Aorta (tissue), 5 donors: ENCODE data around the gene IL1B. TPM values are rescaled to one million over a fixed set of nuclear protein-coding genes. Genes with fewer than 3 reads are reported as not detected.

ENCODE experiments used
- ATAC-seq: fragments of 200-7000 bp; cut with Tn5 transposase; one replicate; pipeline ENCODE4 v1.9.1; 2022; ENCODE audit warnings: moderate library complexity; ENCODE audit not compliant: low FRiP score
- DNase-seq, 2 donors: peaks; one replicate each; pipeline ENCODE4 v3.0.0-alpha.2; 2020
- H3K27ac ChIP-seq, 2 donors: one replicate each; pipeline ENCODE4 v1.5.1; 2013; ENCODE audit warnings: low read length in 2 of 2, mild to moderate bottlenecking in 2 of 2, moderate library complexity in 2 of 2, control low read depth in 1 of 2, inconsistent platforms in 1 of 2, low read depth in 1 of 2
- H3K27me3 ChIP-seq, 2 donors: one replicate each; pipeline ENCODE4 v1.6.1; 2013; ENCODE audit warnings: control low read depth in 1 of 2, low read length in 1 of 2, mild to moderate bottlenecking in 1 of 2, moderate library complexity in 1 of 2; ENCODE audit not compliant: insufficient read depth in 2 of 2, control insufficient read depth in 1 of 2
- H3K36me3 ChIP-seq, 2 donors: one replicate each; pipeline ENCODE4 v1.6.1; 2013; ENCODE audit warnings: control low read depth in 1 of 2, low read length in 1 of 2, mild to moderate bottlenecking in 1 of 2; ENCODE audit not compliant: insufficient read depth in 2 of 2, control insufficient read depth in 1 of 2
- H3K4me1 ChIP-seq, 2 donors: one replicate each; pipeline ENCODE4 v1.6.1; 2013; ENCODE audit warnings: low read length in 2 of 2, control low read depth in 1 of 2, mild to moderate bottlenecking in 1 of 2, moderate library complexity in 1 of 2; ENCODE audit not compliant: insufficient read depth in 2 of 2, control insufficient read depth in 1 of 2
- H3K4me3 ChIP-seq, 2 donors: one replicate each; pipeline ENCODE4 v1.5.1; 2013; ENCODE audit warnings: low read length in 2 of 2, control low read depth in 1 of 2, mild to moderate bottlenecking in 1 of 2
- H3K9me3 ChIP-seq: one replicate; pipeline ENCODE4 v1.6.1; 2013; ENCODE audit warnings: mild to moderate bottlenecking, low read length; ENCODE audit not compliant: control insufficient read depth
- WGBS, 2 donors: extraction: QIAGEN DNeasy Blood & Tissue Kit; methylation state at CpG; one replicate each; pipeline ENCODE4 v1.1.7; 2013; 5-methylcytosine and 5-hydroxymethylcytosine counted together
- intact Hi-C, 2 donors: fragments of 100-400 bp; cut with DNase I; formaldehyde crosslinking; loops; one replicate each; pipeline versions ENCODE4 v1.14.2 to v1.15.0; 2022
- polyA plus RNA-seq, 2 donors: library from polyadenylated mRNA; stranded (reverse); fragments of 200-250 nt; gene quantifications; one replicate each; pipeline ENCODE4 v1.2.3, GENCODE V29; 2013
- total RNA-seq, 2 donors: library from RNA; stranded (reverse); fragmentation: NEBNext Ultra II Directional; extraction: Animal tissue kit (Norgen Biotek cat#: 25700); gene quantifications; one replicate each; pipeline ENCODE4 v1.2.1, GENCODE V29; 2021
- donor health status: healthy with polysubstance abuse.
- donor health status: Bipolar disorder and iron deficiency.
- donor health status: DM: no; HTN: no; CAD: no.
- donor health status: DM: no; HTN: no; CAD: no.
- donor health status: DM: yes; HTN: yes; CAD: no.

IL1B gene
- total and polyA plus RNA-seq, 4 donors: 1.2 to 9.3 (median 2.3) TPM

DNA sequence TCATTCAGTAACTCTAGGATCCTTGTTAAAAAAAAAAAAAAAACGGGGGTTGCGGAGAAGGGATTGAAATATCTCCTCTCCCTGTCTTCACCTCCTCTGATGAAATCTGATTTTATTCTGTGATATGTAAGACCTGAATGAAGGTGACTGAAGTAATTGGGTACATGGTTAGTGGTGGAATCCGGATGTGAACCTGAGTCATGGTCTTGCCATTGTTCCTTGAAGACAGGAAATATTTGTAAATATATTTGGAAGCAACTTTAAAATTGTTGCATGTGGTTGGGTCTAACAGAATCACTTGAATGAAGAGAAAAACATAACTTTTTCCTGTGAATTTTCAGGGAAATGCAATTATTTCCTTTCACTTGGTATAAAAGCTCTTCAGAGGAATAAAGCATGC is 49.3 kb downstream of the IL1B start:
- Histone ChIP-seq H3K36me3 (no peaks in the 10 kb centered on the region), H3K4me1 (no peaks in the 10 kb centered on the region), H3K4me3 (no peak overlapping the region), H3K27ac (no peak overlapping the region), H3K27me3 (no peaks in the 10 kb centered on the region), H3K9me3 (no peaks in the 10 kb centered on the region)
- intact Hi-C loops: no loop called here
- DNase-seq: no peak
- no peak for ATAC-seq
- 93% methylated on average over 3 of the region's 3 CpGs for WGBS, 2 donors

DNA sequence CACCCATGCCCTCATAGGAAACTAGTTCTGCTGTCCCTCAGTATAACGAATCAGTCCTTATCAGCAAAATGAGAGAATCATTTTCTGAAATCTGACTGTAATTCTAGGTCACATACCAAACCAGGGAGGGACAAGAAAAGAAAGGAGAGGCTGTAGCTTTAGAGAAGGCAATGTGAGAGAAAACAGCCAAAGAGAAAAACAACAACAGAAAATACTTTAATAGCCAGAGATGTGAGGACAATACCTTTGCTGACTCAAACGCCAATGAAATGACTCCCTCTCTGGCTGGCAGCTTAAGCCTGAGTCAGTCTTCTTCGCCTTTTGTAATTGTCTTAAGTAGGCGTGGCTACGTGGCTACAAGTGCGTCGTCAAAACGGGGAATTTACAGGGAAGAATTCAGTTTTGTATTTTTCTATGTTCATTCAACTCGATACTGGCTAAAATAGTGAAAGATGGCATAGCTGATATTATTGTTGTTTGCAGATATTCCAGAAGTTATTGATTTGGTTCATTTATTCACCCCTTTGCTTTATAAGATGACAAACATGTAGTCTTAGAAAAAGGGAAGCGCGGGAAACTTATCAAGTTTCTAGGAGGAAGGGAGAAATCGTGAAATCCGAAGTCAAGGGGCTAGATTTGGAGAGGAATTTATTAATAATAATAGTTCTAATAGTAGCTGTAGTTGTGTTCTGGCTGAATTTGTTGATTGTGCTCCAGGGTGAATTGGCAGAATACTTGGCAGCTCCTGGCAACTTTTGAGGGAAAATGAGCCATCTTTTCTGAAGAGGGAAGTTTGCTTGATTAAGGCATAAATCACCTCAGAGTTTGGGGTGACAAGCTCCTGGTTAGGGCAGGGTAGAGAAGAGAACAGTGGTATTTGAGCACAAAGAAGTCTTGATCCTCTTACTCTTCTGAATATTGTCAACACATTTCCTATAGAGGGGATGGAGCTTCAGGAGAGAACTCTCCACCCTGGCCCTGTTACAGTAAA is 52.1 kb downstream of the IL1B start, which contains the start of gene IL1A:
IL1A (minus strand) TSS at position 295 of the 991 bp plus-strand sequence. CDS start 723 bp downstream, outside the sequence.
- no peaks in the 10 kb centered on the region for H3K9me3 ChIP-seq
- H3K27me3 ChIP-seq: no peaks in the 10 kb centered on the region
- DNase-seq (no peak), ATAC-seq (no peak)
- intact Hi-C loops: no loop called here
- H3K4me1 ChIP-seq: no peaks in the 10 kb centered on the region
- H3K4me3 ChIP-seq: no peak within 1 kb of the TSS
- WGBS, 2 donors: 31 to 34% methylated on average over 13 of the region's 13 CpGs
- no peak within 1 kb of the TSS for H3K27ac ChIP-seq
- no peaks in the 10 kb centered on the region for H3K36me3 ChIP-seq

- Histone ChIP-seq H3K27me3 (no peaks in the 10 kb centered on the region), H3K4me3 (no peak overlapping the region), H3K27ac (no peak overlapping the region), H3K9me3 (no peaks in the 10 kb centered on the region), H3K4me1 (no peaks in the 10 kb centered on the region), H3K36me3 (no peaks in the 10 kb centered on the region)
- ATAC-seq (no peak), DNase-seq (no peak)
- 88 to 93% methylated on average over 3 of the region's 3 CpGs for whole genome bisulfite sequencing, 2 donors
- intact Hi-C loops: no loop called here
Observed at GRCh38 chr2:112783187-112783714, 53.3 kb downstream of the IL1B start.

GRCh38 chr2:112782234-112782799 is 54.3 kb downstream of the IL1B start:
- ATAC-seq: no peak
- DNase-seq: no peak
- Histone ChIP-seq H3K27me3 (no peaks in the 10 kb centered on the region), H3K27ac (no peak overlapping the region), H3K4me3 (no peak overlapping the region), H3K4me1 (no peaks in the 10 kb centered on the region), H3K9me3 (no peaks in the 10 kb centered on the region), H3K36me3 (no peaks in the 10 kb centered on the region)
- WGBS, 2 donors: 88 to 91% methylated on average over 3 of the region's 3 CpGs
- intact Hi-C loops: no loop called here

Other genes starting within 250 kb of the IL1B start
- 10 to 100 TPM; 51.9 to 82.6 TPM for gene SLC20A1, start 190.8 kb downstream of the IL1B start, total RNA-seq
- 10 to 100 TPM in 1 of 2 donors, 1 to 10 TPM in 1; 7.0 to 19.6 TPM for gene SLC20A1, start 190.8 kb downstream of the IL1B start, polyA plus RNA-seq
- under 1 TPM in 1 of 2 donors, not detected in 1; 0.23 TPM for gene NT5DC4, start 115.8 kb downstream of the IL1B start, total RNA-seq
- gene NT5DC4, start 115.8 kb downstream of the IL1B start, polyA plus RNA-seq: not detected
- under 1 TPM; 0.65 to 0.69 TPM for gene CKAP2L, start 72.2 kb downstream of the IL1B start, total RNA-seq
- gene CKAP2L, start 72.2 kb downstream of the IL1B start, polyA plus RNA-seq: under 1 TPM; under 0.01 to 0.08 TPM
- gene IL1A, start 52.3 kb downstream of the IL1B start, total RNA-seq: under 1 TPM in 1 of 2 donors, not detected in 1; 0.19 TPM
- gene IL1A, start 52.3 kb downstream of the IL1B start, polyA plus RNA-seq: not detected
- gene IL37, start 74.4 kb upstream of the IL1B start, total RNA-seq: not detected
- not detected for gene IL37, start 74.4 kb upstream of the IL1B start, polyA plus RNA-seq
- gene IL36G, start 141.2 kb upstream of the IL1B start, total RNA-seq: not detected
- gene IL36G, start 141.2 kb upstream of the IL1B start, polyA plus RNA-seq: not detected
- gene IL36A, start 168.7 kb upstream of the IL1B start, total RNA-seq: not detected
- not detected for gene IL36A, start 168.7 kb upstream of the IL1B start, polyA plus RNA-seq
- gene IL36B, start 216.1 kb upstream of the IL1B start, total RNA-seq: not detected
- not detected for gene IL36B, start 216.1 kb upstream of the IL1B start, polyA plus RNA-seq
- not detected for gene IL36RN, start 222.4 kb upstream of the IL1B start, total RNA-seq
- not detected for gene IL36RN, start 222.4 kb upstream of the IL1B start, polyA plus RNA-seq
- not detected for gene IL1F10, start 231.2 kb upstream of the IL1B start, total RNA-seq
- gene IL1F10, start 231.2 kb upstream of the IL1B start, polyA plus RNA-seq: not detected